Heart left ventricle (tissue), 16 donors: ENCODE data around the gene CELSR3. TPM values are rescaled to one million over a fixed set of nuclear protein-coding genes. Genes with fewer than 3 reads are reported as not detected.

Source experiments
- ATAC-seq, 4 donors: fragments of 200-7000 bp; cut with Tn5 transposase; one replicate each; pipeline ENCODE4 v1.9.1; 2020 to 2022; ENCODE audit warnings: moderate library complexity in 4 of 4, mild to moderate bottlenecking in 3 of 4, moderate number of reproducible peaks in 1 of 4
- DNase-seq, 5 donors: peaks; one replicate each; pipeline ENCODE4 v3.0.0-alpha.2; 2020
- H3K27ac ChIP-seq, 12 donors: fragments of 200-600 bp; sonication (generic) in 4 of 12; one replicate each; pipeline versions ENCODE4 v1.5.0 to v1.8.0; 2016 to 2022; ENCODE audit warnings: mild to moderate bottlenecking in 2 of 12
- H3K27me3 ChIP-seq, 9 donors: fragments of 200-600 bp; sonication (generic) in 2 of 9; one replicate each; pipeline versions ENCODE4 v1.5.1 to v1.8.0; 2016 to 2022; ENCODE audit warnings: mild to moderate bottlenecking in 3 of 9
- H3K36me3 ChIP-seq, 9 donors: fragments of 200-600 bp; sonication (generic) in 2 of 9; one replicate each; pipeline versions ENCODE4 v1.5.0 to v1.8.0; 2018 to 2022; ENCODE audit warnings: mild to moderate bottlenecking in 2 of 9
- H3K4me1 ChIP-seq, 12 donors: fragments of 200-600 bp; sonication (generic) in 4 of 12; one replicate each; pipeline versions ENCODE4 v1.5.0 to v1.8.0; 2016 to 2022; ENCODE audit warnings: mild to moderate bottlenecking in 3 of 12
- H3K4me3 ChIP-seq, 12 donors: fragments of 200-600 bp; sonication (generic) in 4 of 12; one replicate each; pipeline versions ENCODE4 v1.5.0 to v1.8.0; 2017 to 2022; ENCODE audit warnings: mild to moderate bottlenecking in 9 of 12, moderate library complexity in 4 of 12
- H3K9me3 ChIP-seq, 12 donors: fragments of 200-600 bp; sonication (generic) in 4 of 12; one replicate each; pipeline versions ENCODE4 v1.5.0 to v1.8.0; 2016 to 2022; ENCODE audit warnings: mild to moderate bottlenecking in 1 of 12
- POLR2A ChIP-seq, 2 donors: fragments of 450-650 bp; IDR thresholded peaks; one replicate each; pipeline ENCODE4 v1.6.1; 2017; ENCODE audit warnings: antibody characterized with exemption in 2 of 2, mild to moderate bottlenecking in 2 of 2, moderate library complexity in 2 of 2
- WGBS, 4 donors: extraction: QIAGEN DNeasy Blood & Tissue Kit in 2 of 4; methylation state at CpG; one replicate each; pipeline versions ENCODE4 v1.1.5 to v1.1.7; 2013 to 2018; 5-methylcytosine and 5-hydroxymethylcytosine counted together
- intact Hi-C, 10 donors: fragments of 100-400 bp; cut with DNase I; formaldehyde crosslinking; loops; one replicate each; pipeline versions ENCODE4 v1.11.1 to v1.14.2; 2022
- polyA plus RNA-seq, 2 donors: library from polyadenylated mRNA; stranded (reverse); fragments of 200-250 nt; gene quantifications; one replicate each; pipeline ENCODE4 v1.2.3, GENCODE V29; 2013
- total RNA-seq, 9 donors: library from RNA; depleted of rRNA in 2 of 9; stranded (reverse); fragments of >200 nt in 2 of 9; fragmentation: NEBNext Ultra II Directional in 3 of 9; extraction: Animal tissue kit (Norgen Biotek cat#: 25700) in 3 of 9; gene quantifications; one replicate each; pipeline versions ENCODE4 v1.1.0 to v1.2.4, GENCODE V29; 2016 to 2023
- TF ChIP-seq, protein P1 (sequence below), 12 donors: fragments of 200-600 bp; sonication (generic) in 4 of 12; IDR thresholded peaks; one replicate each; pipeline versions ENCODE4 v1.5.0 to v1.8.0; 2018 to 2022; ENCODE audit warnings: antibody characterized with exemption in 12 of 12, mild to moderate bottlenecking in 5 of 12
- donor health status: ischemic (EF 13 %, LVEDD 7.1; RV severe dilation, severe dysfunction).
- donor health status: healthy with polysubstance abuse.
- donor health status: DM: no; HTN: yes; CAD: no.
- donor health status: DM: no; HTN: no; CAD: no.
- donor health status: ischemic (EF 25% LVEDD 6.9; RV normal size, moderate dysfunction).
- donor health status: ischemic (EF 25% LVEDD 5.7; RV mildly dilated, moderate dysfunction).
- donor health status: healthy.
- donor health status: DM: yes; HTN: yes; CAD: no.
- donor health status: ischemic (EF 35%, LVEDD 5.7; RV mildly dilated, moderate dysfunction).
- donor health status: nonischemic (EF 11% LVEDD 7.7; RV severe dilation, severe dysfunction).
- donor health status: DM: yes; HTN: yes; CAD: no.
- donor health status: PGD.
- donor health status: ischemic (EF 29% LVEDD 5.4; RV normal size, mild dysfunction).
- donor health status: nonischemic (EF 23%, LVEDD 6.1; RV moderate dilation, normal function).

CELSR3 gene
- total and polyA plus RNA-seq, 11 donors, result 0.10 to 0.36 (median 0.19) TPM

DNA sequence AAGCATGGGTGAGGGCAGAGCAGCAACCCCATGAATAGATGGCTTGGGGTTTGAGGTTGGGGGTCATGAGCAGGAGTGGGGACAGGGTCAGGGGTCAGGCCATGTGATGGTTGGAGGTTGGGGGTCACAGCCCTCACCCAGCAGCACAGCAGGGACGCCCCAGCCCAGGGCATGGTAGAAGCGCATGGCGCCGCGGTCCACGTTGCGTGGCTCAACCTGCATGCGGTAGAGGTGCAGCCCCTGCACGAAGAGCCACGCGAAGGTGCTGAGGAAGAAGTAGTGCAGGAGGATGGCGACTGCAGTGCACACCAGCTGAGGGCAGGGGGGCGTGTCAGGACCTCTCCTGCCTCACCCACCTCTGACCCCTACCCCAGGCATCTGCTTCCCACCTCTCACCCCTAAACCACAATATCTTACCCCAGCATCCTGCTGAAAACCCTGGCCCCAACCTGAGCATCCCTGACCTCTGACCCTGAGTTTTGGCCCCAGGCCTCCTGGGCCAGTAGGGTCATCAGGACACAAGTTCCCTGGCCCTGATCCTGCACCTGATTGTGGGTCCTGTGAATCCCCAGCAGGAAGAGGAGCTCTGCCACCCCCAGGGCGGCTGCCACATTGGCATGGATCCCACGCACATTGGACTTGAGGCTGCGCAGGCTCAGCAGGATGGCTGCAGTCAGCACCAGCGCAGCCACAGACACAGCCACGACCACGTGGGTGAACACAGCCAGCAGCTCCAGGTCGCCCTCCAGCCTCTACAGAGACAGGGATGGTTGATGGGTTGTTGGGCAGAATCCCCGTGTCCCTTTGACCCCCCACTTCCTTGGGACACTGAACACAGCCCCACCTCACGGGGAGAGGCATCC is 17.6 kb downstream of the CELSR3 start:
- Histone ChIP-seq H3K4me3 (no peak overlapping the region), H3K9me3 (no peaks in the 10 kb centered on the region), H3K36me3 (no peaks in the 10 kb centered on the region), H3K27ac (no peak overlapping the region), H3K4me1 (no peaks in the 10 kb centered on the region), H3K27me3 (no peaks in the 10 kb centered on the region)
- TF ChIP-seq POLR2A (IDR thresholded peaks at IDR 0.05), result no peak
- TF ChIP-seq, protein P1, sequence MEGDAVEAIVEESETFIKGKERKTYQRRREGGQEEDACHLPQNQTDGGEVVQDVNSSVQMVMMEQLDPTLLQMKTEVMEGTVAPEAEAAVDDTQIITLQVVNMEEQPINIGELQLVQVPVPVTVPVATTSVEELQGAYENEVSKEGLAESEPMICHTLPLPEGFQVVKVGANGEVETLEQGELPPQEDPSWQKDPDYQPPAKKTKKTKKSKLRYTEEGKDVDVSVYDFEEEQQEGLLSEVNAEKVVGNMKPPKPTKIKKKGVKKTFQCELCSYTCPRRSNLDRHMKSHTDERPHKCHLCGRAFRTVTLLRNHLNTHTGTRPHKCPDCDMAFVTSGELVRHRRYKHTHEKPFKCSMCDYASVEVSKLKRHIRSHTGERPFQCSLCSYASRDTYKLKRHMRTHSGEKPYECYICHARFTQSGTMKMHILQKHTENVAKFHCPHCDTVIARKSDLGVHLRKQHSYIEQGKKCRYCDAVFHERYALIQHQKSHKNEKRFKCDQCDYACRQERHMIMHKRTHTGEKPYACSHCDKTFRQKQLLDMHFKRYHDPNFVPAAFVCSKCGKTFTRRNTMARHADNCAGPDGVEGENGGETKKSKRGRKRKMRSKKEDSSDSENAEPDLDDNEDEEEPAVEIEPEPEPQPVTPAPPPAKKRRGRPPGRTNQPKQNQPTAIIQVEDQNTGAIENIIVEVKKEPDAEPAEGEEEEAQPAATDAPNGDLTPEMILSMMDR (IDR thresholded peaks at IDR 0.05), result no peak
- ATAC-seq (no peak), DNase-seq (no peak)
- intact Hi-C loops, result no loop called here
- 92 to 94% (median 92%) methylated on average over 21 to 22 of the region's 22 CpGs for WGBS, 4 donors

- Histone ChIP-seq H3K4me3 (no peak overlapping the region), H3K9me3 (no peaks in the 10 kb centered on the region), H3K27me3 (no peaks in the 10 kb centered on the region), H3K27ac (no peak overlapping the region), H3K4me1 (no peaks in the 10 kb centered on the region), H3K36me3 (no peaks in the 10 kb centered on the region)
- intact Hi-C loops, result no loop called here
- no peak for DNase-seq
- WGBS, 4 donors, result 92 to 100% (median 93%) methylated on average over 3 to 12 of the region's 12 CpGs
- no peak for ATAC-seq
- TF ChIP-seq, protein P1 (IDR thresholded peaks at IDR 0.05), result no peak
- no peak for TF ChIP-seq POLR2A (IDR thresholded peaks at IDR 0.05)
Measured at GRCh38 chr3:48642605-48643004, 20.1 kb downstream of the CELSR3 start.

DNA sequence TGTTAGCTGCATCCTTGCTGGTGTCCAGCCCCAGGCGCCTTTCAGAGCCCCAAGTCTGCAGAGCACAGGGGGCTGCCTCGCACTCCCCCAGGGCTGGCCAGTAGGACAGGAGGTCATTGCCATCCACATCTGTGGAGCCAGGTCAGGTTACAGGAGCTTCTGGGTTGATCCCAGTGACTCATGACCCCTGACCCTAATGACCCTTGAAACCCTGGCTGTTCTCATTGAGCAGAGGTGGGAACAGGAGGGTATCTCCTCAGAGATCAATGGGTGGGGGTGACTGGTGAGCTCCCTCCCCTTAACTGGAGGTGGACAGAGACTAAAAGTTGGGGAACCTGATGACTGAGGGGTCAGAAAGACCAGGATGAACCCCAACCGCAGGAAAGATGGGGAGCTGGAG is 21.3 kb downstream of the CELSR3 start:
- intact Hi-C loops, result no loop called here
- Histone ChIP-seq H3K4me3 (no peak overlapping the region), H3K27ac (no peak overlapping the region), H3K27me3 (no peaks in the 10 kb centered on the region), H3K4me1 (peaks cover 0 to 7% (median 4%) of the 10 kb centered on the region in 12 donors), H3K36me3 (no peaks in the 10 kb centered on the region), H3K9me3 (no peaks in the 10 kb centered on the region)
- ATAC-seq (no peak), DNase-seq (no peak)
- WGBS, 4 donors, result 96 to 100% (median 97%) methylated on average over 1 to 3 of the region's 3 CpGs
- TF ChIP-seq, protein P1 (IDR thresholded peaks at IDR 0.05), result no peak
- TF ChIP-seq POLR2A (IDR thresholded peaks at IDR 0.05), result no peak

GRCh38 chr3:48639944-48640606 is 22.6 kb downstream of the CELSR3 start:
- H3K27me3 ChIP-seq, result no peaks in the 10 kb centered on the region
- H3K36me3 ChIP-seq, result no peaks in the 10 kb centered on the region
- 85 to 93% (median 92%) methylated on average over 14 to 38 of the region's 38 CpGs for WGBS, 4 donors
- H3K9me3 ChIP-seq, result no peaks in the 10 kb centered on the region
- DNase-seq (no peak), ATAC-seq (no peak)
- TF ChIP-seq, protein P1 (IDR thresholded peaks at IDR 0.05), result no peak
- TF ChIP-seq POLR2A (IDR thresholded peaks at IDR 0.05), result no peak
- peaks cover 0 to 15% (median 10%) of the 10 kb centered on the region in 12 donors for H3K4me1 ChIP-seq
- no peak overlapping the region for H3K27ac ChIP-seq
- no peak overlapping the region for H3K4me3 ChIP-seq
- intact Hi-C loops, result loop anchor here in 1 of 10 donors (10.0 kb wide), 1 partner anchor 175 kb away; a partner anchor contains a TSS
